ENCODE data around the gene ZSWIM5.
"Not testable (repeated sequence)": the region's sequence is repeated elsewhere in the genome, so short reads cannot be mapped to it uniquely, and the experiment has no call there.

Gene ZSWIM5

GRCh38 chr1:44999232-44999631 lies 207.2 kb downstream of the ZSWIM5 start:
- no peak for DNase-seq

- no peak for DNase-seq
These were observed 210.8 kb downstream of the ZSWIM5 start for GRCh38 chr1:44995467-44996238.

GRCh38 chr1:44994309-44994898 lies 212.0 kb downstream of the ZSWIM5 start:
- DNase-seq, result no peak

DNA sequence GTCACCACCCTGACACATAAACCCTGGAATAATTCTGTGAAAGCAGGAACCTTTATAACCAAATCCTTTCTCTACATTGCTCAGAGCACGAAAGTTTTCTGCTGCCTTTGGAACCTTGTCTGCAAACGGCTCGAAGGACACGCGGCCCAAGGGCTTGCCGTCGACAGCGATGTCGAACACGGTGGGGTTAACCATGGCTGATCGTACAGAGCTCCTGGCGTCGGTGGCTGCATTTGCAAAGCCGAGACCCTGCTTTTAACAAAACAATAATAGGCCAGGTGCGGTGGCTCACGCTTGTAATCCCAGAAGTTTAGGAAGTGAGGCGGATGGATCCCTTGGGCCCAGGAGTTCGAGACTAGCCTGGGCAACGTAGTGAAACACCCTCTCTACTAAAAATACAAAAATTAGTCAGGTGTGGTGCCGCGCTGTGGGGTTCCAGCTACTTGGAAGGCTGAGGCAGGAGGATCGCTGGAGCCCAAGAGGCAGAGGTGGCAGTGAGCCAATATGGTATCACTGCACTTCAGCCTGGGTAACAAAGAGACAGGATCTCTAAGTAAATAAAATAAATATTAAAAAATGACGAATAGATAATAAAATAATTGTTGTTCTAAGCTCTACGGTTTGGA lies 217.8 kb downstream of the ZSWIM5 start:
- DNase-seq, result no peak

DNA sequence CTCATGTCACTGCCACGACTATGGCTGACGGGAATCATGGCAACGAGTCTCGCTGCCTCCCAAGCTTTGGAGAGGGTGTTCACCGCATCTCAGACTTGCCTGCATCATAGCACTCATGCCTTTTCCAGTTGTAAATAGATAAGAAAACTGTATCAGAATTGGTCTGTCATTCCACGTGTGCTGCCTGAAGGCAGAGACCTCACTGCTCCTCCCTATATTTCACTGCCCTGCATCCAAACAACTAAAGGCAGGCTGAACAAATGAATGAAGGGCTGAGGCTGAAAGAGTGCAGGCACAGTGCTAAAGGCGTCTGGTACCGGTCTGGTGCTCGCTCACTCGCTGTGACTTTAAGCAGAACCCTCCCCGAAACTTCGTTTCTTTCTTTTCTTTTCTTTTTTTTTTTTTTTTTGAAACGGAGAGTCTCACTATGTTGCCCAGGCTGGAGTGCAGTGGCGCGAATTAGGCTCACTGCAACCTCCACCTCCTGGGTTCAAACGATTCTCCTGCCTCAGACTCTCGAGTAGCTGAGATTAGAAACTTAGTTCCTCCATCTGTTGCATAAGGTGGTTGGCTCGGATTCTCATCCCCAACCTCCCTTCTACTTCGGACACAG lies 220.6 kb downstream of the ZSWIM5 start:
- DNase-seq, result no peak

DNA sequence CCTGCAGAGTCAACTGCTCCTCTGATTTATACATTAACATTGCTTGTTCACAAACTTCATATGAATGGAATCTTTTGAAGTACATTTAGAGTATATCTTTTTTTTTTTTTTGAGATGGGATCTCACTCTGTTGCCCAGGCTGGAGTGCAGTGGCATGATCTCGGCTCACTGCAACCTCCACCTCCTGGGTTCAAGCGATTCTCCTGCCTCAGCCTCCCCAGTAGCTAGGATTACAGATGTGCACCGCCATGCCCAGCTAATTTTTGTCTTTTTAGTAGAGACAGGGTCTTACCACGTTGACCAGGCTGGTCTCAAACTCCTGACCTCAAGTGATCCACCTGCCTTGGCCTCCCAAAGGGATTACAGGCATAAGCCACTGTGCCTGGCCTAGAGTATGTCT lies 229.0 kb downstream of the ZSWIM5 start:
- DNase-seq, result not testable (repeated sequence)

- DNase-seq, result no peak
These were observed 230.2 kb downstream of the ZSWIM5 start for GRCh38 chr1:44976252-44976651.

GRCh38 chr1:44973645-44974044 lies 232.8 kb downstream of the ZSWIM5 start:
- no peak for DNase-seq

DNA sequence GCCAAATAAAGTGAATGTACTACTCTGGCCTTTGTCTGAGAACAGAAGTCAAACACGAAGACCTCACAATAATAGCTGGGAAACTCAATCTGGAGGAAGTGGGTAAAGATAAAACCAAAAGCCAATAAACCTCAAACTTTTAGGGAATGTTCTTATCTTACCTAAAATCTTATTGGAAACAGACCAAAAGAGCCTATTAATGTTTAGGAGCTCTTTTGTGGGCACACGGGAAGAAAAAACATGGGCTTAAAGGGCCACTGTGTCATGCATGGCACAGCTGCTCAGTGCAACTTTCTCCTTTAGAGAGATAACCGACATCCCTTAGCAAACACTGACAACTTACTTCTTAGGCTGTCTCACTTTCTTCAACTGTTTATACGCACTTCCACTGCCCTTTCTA lies 236.1 kb downstream of the ZSWIM5 start:
- no peak for DNase-seq
